Measurements from ENCODE around the gene C14orf39.
"Not testable (repeated sequence)": the region's sequence is repeated elsewhere in the genome, so short reads cannot be mapped to it uniquely, and the experiment has no call there.

Gene C14orf39

DNA sequence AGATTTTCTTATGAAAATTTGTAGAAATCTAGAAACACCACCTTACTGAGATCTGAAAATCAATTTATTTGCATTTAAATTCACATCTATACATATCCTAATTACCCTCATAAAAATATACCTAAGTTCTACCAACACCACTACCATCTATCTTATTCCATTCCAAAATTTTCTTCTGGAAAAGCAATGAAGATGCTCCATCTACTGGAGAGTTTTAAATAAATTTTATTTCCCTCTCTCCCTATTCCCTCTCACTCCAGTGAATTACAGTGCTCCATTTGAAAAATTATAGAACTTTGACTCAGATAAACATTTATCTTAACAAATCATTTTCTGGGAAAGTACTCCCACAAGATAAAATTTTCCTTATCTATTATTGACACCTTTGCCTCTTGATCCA, 2.3 kb upstream of the C14orf39 start:
- no peak for DNase-seq (ENCODE audit: low read depth)

DNA sequence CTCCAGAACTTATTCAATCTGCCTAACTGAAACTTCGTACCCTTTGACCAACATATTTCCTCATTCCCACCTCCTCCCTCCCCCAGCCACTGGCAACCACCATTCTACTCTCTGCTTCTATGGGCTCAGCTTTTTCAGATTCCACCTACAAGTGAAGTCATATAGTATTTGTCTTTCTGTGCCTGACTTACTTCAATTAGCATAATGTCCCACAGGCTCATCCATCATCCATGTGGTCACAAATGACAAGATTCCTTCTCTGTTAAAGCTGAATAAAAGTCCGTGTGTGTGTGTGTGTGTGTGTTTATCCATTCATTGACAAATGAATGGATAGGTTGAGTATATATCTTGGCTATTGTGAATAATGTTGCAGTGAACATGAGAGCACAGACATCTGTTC, 1.3 kb upstream of the C14orf39 start:
- DNase-seq (ENCODE audit: low read depth) = no peak

DNA sequence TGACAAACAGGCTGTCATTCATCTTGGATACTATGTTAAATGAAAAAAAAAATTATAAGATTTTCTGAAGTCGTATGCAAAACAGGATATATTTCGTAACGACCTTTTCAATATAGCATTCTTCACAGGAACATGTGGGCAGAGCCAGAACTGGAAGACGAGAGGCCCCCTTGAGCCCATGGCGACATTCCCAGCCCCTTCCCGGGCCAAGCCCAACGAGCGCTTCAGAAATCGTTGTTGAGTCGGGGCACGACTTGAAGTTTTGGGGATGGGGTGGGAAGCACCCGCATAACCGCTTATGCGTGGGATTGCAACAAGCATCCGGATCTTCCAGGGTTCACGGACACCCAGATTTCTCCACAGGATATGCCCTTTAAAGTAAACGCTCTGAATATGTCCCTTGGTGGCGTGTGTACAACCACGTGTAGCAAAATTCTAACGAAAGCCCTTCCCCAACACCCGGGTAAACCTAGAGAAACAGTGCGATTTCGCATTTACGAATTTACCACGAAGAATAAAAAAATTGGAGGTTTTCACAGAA, 736 bp downstream of the C14orf39 start:
- DNase-seq (ENCODE audit: low read depth) = no peak

DNA sequence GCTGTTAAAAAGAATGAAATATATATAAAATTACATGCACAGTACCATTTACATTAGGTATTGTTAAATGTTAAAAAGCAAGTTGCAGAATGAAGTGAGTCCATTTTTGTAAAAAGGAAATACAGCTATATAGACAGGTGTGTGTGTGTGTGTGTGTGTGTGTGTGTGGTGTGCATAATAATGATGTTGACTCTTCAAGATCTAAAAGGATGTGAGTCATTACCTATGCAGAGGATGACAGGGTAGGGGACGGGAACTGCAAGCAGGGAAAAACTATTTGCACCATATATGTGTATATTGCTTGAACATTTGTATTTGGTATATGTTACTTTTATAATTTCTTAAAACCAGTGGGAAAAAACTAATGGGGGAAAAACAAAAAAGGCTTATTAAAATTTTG, 3.1 kb downstream of the C14orf39 start:
- DNase-seq (ENCODE audit: low read depth) = no peak

DNA sequence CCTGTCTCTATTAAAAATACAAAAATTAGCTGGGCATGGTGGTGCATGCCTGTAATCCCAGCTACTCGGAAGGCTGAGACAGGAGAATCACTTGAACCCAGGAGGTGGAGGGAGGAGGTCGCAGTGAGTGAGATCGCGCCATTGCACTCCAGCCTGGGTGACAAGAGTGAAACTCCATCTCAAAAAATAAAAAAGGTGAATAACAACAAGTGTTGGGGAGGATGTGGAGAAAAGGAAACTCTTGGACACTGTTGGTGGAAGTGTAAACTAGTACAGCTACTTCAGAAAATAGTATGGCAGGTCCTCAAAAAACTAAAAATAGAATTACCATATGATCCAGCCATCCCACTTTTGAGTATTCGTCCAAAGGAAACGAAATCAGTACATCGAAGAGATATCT, 5.6 kb downstream of the C14orf39 start:
- DNase-seq (ENCODE audit: low read depth) = not testable (repeated sequence)

DNA sequence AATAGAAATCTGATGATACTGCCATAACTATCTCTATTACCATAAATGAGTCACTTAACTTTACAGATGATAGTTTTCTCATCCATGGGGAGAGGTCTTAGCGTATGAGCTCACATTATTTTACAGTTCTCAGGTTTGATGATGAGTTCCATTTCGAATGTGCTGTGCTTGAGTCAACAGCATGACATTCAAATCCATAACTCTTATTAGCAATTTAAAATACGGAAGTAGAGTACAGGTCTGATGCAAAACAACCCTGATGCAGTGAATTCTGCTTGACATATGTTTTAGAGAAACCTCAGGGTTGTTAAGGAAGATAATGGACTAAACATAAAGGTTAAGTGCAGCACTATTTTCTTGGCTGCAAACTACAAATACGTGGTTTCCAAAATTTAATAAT, 30.0 kb downstream of the C14orf39 start:
- DNase-seq (ENCODE audit: low read depth) = no peak

DNA sequence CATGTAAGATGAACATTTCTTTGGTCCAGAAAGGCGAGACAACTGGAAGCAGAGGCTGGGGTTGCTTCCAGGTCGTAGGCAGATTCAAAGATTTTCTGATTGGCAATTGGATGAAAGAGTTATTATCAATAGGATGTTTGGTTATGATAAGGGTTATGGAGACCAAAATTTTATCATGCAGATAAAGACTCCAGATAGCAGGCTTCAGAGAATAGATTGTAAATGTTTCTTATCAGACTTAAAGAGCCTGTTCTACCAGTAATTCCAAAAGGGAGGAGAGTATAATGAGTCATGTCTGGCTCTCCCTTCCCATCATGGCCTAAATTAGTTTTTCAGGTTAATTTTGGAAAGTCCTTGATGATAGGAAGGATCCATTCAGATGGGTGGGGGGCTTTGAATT, 55.6 kb downstream of the C14orf39 start:
- no peak for DNase-seq (ENCODE audit: low read depth)

DNA sequence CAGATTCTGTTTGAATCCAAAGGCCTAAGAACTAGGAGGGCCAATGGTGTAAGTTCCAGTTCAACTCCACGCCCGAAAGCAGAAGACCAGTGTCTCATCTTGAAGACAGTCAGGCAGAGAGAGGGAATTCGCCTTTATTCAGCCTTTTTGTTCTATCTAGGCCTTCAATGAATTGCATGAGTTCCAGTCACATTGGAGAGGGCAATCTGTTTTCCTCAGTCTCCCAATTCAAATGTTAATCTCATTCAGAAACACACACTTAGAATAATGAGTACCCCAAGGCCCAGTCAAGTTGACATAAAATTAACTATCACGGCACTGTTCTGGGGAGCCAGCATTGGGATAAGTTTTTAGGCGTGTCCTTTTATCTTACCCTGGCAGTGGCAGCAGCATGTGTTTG, 65.8 kb downstream of the C14orf39 start:
- no peak for DNase-seq (ENCODE audit: low read depth)

DNA sequence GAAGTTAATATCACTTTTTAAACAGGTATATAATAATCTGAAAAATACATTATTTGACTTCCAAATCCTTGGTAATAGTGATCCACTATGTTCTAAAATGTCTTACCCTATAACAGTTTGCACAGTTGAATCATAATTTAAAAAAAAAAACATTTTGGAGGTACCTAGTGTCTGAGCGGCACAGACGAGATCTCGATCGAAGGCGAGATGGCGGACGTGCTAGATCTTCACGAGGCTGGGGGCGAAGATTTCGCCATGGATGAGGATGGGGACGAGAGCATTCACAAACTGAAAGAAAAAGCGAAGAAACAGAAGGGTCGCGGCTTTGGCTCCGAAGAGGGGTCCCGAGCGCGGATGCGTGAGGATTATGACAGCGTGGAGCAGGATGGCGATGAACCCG, 88.3 kb downstream of the C14orf39 start:
- DNase-seq (ENCODE audit: low read depth) = not testable (repeated sequence)

DNA sequence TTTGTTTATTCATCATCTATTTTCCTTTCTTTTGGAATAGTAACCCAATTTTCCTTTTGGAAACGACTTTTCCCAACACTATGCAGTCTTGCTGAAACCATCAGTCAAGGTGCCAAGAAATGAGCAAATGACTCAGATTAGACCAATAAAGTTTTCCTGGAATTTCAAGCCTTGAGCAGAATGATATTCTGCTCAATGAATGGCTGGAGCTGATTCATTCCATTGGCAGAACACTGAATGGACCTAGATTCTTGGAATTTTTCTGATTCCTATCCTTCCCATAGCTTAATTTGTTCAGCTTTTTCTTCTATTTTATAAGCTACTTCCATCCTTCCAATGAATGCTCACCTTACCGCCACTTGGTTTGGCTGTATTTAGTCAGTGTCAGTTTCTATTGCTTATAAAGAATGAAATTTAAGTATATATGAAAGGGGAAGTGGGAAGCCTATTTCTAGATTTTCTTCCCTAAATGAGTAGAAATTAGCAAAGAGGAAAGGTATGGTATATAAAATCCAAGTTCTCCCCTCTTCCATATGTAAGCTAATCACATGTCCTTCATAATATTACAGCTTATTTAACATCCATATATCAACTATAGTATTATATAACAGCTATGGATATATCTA, 89.0 kb downstream of the C14orf39 start:
- no peak for DNase-seq (ENCODE audit: low read depth)
